ENCODE data around the gene GTF3C2. TPM values are rescaled to one million over a fixed set of nuclear protein-coding genes. Genes with fewer than 3 reads are reported as not detected.

The GTF3C2 gene
- total and polyA plus RNA-seq, 2 of the 13 experiments (the other 11 are each of a cell fraction or from before 2014, with no cell fraction given), result 77.5 to 130 TPM

DNA sequence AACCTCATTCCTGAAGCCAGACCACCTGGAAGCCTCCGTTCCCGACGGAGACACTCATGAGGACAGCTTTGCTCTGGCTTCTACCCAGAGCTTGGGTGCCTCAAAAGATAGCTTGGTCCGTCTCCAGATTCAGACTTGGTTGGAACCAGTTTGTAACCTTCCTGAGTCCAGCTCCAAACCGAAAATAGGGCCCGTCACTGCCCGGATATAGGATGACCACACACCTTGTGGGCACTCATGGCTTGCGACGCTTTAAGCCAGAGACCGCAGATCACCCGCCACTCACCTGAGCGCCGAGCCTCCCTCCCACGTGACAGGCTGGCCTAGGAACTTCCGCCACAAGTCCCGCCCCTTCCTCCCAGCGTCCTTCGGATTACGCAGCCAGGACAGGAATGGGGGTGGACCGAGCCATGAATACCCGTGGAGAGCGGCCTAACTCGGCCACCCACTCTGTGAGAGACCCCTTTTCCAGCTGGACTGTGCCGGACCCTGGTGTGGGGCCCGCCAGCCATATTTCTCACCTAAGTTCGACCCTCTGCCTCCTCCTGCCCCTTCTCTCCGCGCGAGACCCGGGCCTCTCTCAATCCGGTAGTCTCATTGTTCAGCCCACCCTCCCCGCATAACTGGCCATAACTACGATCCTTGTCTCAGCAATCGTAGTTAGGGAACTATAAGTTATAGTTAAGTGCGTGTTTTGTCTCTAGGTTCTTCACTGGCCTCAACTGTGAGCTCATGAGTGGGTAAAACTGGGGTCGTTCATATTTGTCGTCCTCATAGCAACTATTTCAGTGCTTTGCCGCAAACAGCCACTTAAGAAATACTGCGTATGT, 33.6 kb downstream of the GTF3C2 start, which contains the start of gene MPV17 (continued):
- TF ChIP-seq, protein P1, sequence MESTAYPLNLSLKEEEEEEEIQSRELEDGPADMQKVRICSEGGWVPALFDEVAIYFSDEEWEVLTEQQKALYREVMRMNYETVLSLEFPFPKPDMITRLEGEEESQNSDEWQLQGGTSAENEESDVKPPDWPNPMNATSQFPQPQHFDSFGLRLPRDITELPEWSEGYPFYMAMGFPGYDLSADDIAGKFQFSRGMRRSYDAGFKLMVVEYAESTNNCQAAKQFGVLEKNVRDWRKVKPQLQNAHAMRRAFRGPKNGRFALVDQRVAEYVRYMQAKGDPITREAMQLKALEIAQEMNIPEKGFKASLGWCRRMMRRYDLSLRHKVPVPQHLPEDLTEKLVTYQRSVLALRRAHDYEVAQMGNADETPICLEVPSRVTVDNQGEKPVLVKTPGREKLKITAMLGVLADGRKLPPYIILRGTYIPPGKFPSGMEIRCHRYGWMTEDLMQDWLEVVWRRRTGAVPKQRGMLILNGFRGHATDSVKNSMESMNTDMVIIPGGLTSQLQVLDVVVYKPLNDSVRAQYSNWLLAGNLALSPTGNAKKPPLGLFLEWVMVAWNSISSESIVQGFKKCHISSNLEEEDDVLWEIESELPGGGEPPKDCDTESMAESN (CRISPR knock-in tag; conservative IDR thresholded peaks at IDR 0.05), result peak; percentile 28; the same call in 1 of the 2 replicates
- TF ChIP-seq, protein P2, sequence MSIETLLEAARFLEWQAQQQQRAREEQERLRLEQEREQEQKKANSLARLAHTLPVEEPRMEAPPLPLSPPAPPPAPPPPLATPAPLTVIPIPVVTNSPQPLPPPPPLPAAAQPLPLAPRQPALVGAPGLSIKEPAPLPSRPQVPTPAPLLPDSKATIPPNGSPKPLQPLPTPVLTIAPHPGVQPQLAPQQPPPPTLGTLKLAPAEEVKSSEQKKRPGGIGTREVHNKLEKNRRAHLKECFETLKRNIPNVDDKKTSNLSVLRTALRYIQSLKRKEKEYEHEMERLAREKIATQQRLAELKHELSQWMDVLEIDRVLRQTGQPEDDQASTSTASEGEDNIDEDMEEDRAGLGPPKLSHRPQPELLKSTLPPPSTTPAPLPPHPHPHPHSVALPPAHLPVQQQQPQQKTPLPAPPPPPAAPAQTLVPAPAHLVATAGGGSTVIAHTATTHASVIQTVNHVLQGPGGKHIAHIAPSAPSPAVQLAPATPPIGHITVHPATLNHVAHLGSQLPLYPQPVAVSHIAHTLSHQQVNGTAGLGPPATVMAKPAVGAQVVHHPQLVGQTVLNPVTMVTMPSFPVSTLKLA (IDR thresholded peaks at IDR 0.05), result peak; percentile 79
- TF ChIP-seq ZSCAN22 (CRISPR knock-in tag; IDR thresholded peaks at IDR 0.05) (no peak), ZNF576 (CRISPR knock-in tag; IDR thresholded peaks at IDR 0.05) (peak; percentile 42; the same call in 1 of the 2 replicates), MEF2D (CRISPR knock-in tag; IDR thresholded peaks at IDR 0.05) (peak; percentile 48; the same call in 1 of the 2 replicates), ZNF792 (CRISPR knock-in tag; IDR thresholded peaks at IDR 0.05) (peak; percentile 74; the same call in 1 of the 2 replicates), ZNF740 (CRISPR knock-in tag; IDR thresholded peaks at IDR 0.05) (peak; percentile 82), MED8 (CRISPR knock-in tag; IDR thresholded peaks at IDR 0.05; ENCODE audit: insufficient replicate concordance) (peak; percentile 83), ZNF691 (CRISPR knock-in tag; IDR thresholded peaks at IDR 0.05; ENCODE audit: borderline replicate concordance, low read depth) (peak; percentile 85; the same call in 1 of the 2 replicates)
- TF ChIP-seq, protein P3, sequence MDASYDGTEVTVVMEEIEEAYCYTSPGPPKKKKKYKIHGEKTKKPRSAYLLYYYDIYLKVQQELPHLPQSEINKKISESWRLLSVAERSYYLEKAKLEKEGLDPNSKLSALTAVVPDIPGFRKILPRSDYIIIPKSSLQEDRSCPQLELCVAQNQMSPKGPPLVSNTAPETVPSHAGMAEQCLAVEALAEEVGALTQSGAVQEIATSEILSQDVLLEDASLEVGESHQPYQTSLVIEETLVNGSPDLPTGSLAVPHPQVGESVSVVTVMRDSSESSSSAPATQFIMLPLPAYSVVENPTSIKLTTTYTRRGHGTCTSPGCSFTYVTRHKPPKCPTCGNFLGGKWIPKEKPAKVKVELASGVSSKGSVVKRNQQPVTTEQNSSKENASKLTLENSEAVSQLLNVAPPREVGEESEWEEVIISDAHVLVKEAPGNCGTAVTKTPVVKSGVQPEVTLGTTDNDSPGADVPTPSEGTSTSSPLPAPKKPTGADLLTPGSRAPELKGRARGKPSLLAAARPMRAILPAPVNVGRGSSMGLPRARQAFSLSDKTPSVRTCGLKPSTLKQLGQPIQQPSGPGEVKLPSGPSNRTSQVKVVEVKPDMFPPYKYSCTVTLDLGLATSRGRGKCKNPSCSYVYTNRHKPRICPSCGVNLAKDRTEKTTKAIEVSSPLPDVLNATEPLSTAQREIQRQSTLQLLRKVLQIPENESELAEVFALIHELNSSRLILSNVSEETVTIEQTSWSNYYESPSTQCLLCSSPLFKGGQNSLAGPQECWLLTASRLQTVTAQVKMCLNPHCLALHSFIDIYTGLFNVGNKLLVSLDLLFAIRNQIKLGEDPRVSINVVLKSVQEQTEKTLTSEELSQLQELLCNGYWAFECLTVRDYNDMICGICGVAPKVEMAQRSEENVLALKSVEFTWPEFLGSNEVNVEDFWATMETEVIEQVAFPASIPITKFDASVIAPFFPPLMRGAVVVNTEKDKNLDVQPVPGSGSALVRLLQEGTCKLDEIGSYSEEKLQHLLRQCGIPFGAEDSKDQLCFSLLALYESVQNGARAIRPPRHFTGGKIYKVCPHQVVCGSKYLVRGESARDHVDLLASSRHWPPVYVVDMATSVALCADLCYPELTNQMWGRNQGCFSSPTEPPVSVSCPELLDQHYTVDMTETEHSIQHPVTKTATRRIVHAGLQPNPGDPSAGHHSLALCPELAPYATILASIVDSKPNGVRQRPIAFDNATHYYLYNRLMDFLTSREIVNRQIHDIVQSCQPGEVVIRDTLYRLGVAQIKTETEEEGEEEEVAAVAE (CRISPR knock-in tag; IDR thresholded peaks at IDR 0.05; ENCODE audit: borderline replicate concordance), result peak; percentile 85
